Heart left ventricle (tissue), 16 donors: Measurements from ENCODE around the gene MAGEC2. TPM values are rescaled to one million over a fixed set of nuclear protein-coding genes. Genes with fewer than 3 reads are reported as not detected.

ENCODE experiments used
- ATAC-seq, 4 donors: fragments of 200-7000 bp; cut with Tn5 transposase; one replicate each; pipeline ENCODE4 v1.9.1; 2020 to 2022; ENCODE audit warnings: moderate library complexity in 4 of 4, mild to moderate bottlenecking in 3 of 4, moderate number of reproducible peaks in 1 of 4
- DNase-seq, 5 donors: peaks; one replicate each; pipeline ENCODE4 v3.0.0-alpha.2; 2020
- H3K27ac ChIP-seq, 12 donors: fragments of 200-600 bp; sonication (generic) in 4 of 12; one replicate each; pipeline versions ENCODE4 v1.5.0 to v1.8.0; 2016 to 2022; ENCODE audit warnings: mild to moderate bottlenecking in 2 of 12
- H3K27me3 ChIP-seq, 9 donors: fragments of 200-600 bp; sonication (generic) in 2 of 9; one replicate each; pipeline versions ENCODE4 v1.5.1 to v1.8.0; 2016 to 2022; ENCODE audit warnings: mild to moderate bottlenecking in 3 of 9
- H3K36me3 ChIP-seq, 9 donors: fragments of 200-600 bp; sonication (generic) in 2 of 9; one replicate each; pipeline versions ENCODE4 v1.5.0 to v1.8.0; 2018 to 2022; ENCODE audit warnings: mild to moderate bottlenecking in 2 of 9
- H3K4me1 ChIP-seq, 12 donors: fragments of 200-600 bp; sonication (generic) in 4 of 12; one replicate each; pipeline versions ENCODE4 v1.5.0 to v1.8.0; 2016 to 2022; ENCODE audit warnings: mild to moderate bottlenecking in 3 of 12
- H3K4me3 ChIP-seq, 12 donors: fragments of 200-600 bp; sonication (generic) in 4 of 12; one replicate each; pipeline versions ENCODE4 v1.5.0 to v1.8.0; 2017 to 2022; ENCODE audit warnings: mild to moderate bottlenecking in 9 of 12, moderate library complexity in 4 of 12
- H3K9me3 ChIP-seq, 12 donors: fragments of 200-600 bp; sonication (generic) in 4 of 12; one replicate each; pipeline versions ENCODE4 v1.5.0 to v1.8.0; 2016 to 2022; ENCODE audit warnings: mild to moderate bottlenecking in 1 of 12
- CTCF ChIP-seq, 12 donors: fragments of 200-600 bp; sonication (generic) in 4 of 12; IDR thresholded peaks; one replicate each; pipeline versions ENCODE4 v1.5.0 to v1.8.0; 2018 to 2022; ENCODE audit warnings: antibody characterized with exemption in 12 of 12, mild to moderate bottlenecking in 5 of 12
- POLR2A ChIP-seq, 2 donors: fragments of 450-650 bp; IDR thresholded peaks; one replicate each; pipeline ENCODE4 v1.6.1; 2017; ENCODE audit warnings: antibody characterized with exemption in 2 of 2, mild to moderate bottlenecking in 2 of 2, moderate library complexity in 2 of 2
- WGBS, 4 donors: extraction: QIAGEN DNeasy Blood & Tissue Kit in 2 of 4; methylation state at CpG; one replicate each; pipeline versions ENCODE4 v1.1.5 to v1.1.7; 2013 to 2018; 5-methylcytosine and 5-hydroxymethylcytosine counted together
- intact Hi-C, 10 donors: fragments of 100-400 bp; cut with DNase I; formaldehyde crosslinking; loops; one replicate each; pipeline versions ENCODE4 v1.11.1 to v1.14.2; 2022
- long read RNA-seq, 3 donors: library from polyadenylated mRNA; unstranded; transcript quantifications; one replicate each; pipeline ENCODE4 v2.0.0, GENCODE V29; 2020 to 2021
- polyA plus RNA-seq, 2 donors: library from polyadenylated mRNA; stranded (reverse); fragments of 200-250 nt; gene quantifications; one replicate each; pipeline ENCODE4 v1.2.3, GENCODE V29; 2013
- total RNA-seq, 9 donors: library from RNA; depleted of rRNA in 2 of 9; stranded (reverse); fragments of >200 nt in 2 of 9; fragmentation: NEBNext Ultra II Directional in 3 of 9; extraction: Animal tissue kit (Norgen Biotek cat#: 25700) in 3 of 9; gene quantifications; one replicate each; pipeline versions ENCODE4 v1.1.0 to v1.2.4, GENCODE V29; 2016 to 2023
- donor health status: ischemic (EF 13 %, LVEDD 7.1; RV severe dilation, severe dysfunction).
- donor health status: healthy with polysubstance abuse.
- donor health status: DM: no; HTN: yes; CAD: no.
- donor health status: DM: no; HTN: no; CAD: no.
- donor health status: ischemic (EF 25% LVEDD 6.9; RV normal size, moderate dysfunction).
- donor health status: ischemic (EF 25% LVEDD 5.7; RV mildly dilated, moderate dysfunction).
- donor health status: healthy.
- donor health status: DM: yes; HTN: yes; CAD: no.
- donor health status: ischemic (EF 35%, LVEDD 5.7; RV mildly dilated, moderate dysfunction).
- donor health status: nonischemic (EF 11% LVEDD 7.7; RV severe dilation, severe dysfunction).
- donor health status: DM: yes; HTN: yes; CAD: no.
- donor health status: PGD.
- donor health status: ischemic (EF 29% LVEDD 5.4; RV normal size, mild dysfunction).
- donor health status: nonischemic (EF 23%, LVEDD 6.1; RV moderate dilation, normal function).

MAGEC2 gene, protein sequence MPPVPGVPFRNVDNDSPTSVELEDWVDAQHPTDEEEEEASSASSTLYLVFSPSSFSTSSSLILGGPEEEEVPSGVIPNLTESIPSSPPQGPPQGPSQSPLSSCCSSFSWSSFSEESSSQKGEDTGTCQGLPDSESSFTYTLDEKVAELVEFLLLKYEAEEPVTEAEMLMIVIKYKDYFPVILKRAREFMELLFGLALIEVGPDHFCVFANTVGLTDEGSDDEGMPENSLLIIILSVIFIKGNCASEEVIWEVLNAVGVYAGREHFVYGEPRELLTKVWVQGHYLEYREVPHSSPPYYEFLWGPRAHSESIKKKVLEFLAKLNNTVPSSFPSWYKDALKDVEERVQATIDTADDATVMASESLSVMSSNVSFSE
- not detected for total RNA-seq
- not detected for polyA plus RNA-seq
- long read RNA-seq, donor 1: 0 reads
- long read RNA-seq, donor 2: 0 reads
- long read RNA-seq, donor 3: 0 reads

DNA sequence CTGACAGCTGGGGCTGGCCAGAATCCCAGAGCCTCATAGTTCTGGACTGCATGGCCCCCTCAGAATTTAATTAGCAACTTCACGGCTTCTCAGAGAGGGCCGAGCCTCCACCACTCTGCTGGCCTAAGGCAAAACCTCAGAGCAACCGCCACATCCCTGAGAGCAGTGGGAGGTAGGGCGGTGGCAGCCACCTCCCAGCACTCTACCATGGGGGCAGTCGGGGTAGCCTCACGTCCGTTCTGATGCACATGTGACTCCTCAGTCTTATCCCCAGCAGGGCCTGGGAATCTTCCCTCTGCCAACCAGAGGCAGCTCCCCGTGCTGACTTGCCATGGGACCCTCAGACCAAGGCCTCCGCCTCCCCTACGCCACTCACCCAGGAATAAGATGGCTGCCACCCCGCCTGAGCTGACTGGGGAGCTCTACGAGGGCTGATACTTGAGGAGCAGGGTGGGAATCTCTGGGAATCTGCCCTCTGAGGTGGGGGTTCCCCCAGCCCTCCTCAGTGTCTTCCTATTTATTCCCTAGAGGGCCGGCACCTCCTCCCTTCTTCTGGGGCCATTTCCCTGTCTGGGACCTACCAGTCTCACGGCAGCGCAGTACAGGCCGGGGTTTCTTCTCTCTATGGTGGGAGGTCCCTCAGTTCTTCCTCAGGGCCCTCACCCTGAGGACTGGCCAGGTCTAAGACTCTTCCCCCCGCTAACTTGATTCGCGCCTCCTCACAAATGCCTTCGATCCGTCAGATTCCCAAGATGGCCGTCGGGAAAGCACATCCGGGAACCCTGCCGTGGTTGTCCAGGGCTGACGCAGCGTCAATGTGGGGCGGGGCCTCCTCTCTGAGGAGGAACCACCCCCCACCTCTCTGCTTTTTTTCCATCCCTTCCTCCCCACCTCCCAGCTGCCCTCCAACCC, at the start of gene MAGEC2:
Gene MAGEC2 (minus strand): TSS at position 769 of the 912 bp plus-strand sequence. CDS start 1,303 bp downstream, outside the sequence.
- peak in 1 of 4 donors; percentile 18 for ATAC-seq
- no peaks in the 10 kb centered on the region for H3K27me3 ChIP-seq
- H3K36me3 ChIP-seq: no peaks in the 10 kb centered on the region
- 88 to 92% (median 89%) methylated on average over 26 to 28 of the region's 28 CpGs for WGBS, 4 donors
- no peaks in the 10 kb centered on the region for H3K4me1 ChIP-seq
- intact Hi-C loops: no loop called here
- no peak within 1 kb of the TSS for H3K4me3 ChIP-seq
- no peak within 1 kb of the TSS for H3K27ac ChIP-seq
- no peak for TF ChIP-seq POLR2A (IDR thresholded peaks at IDR 0.05)
- TF ChIP-seq CTCF (IDR thresholded peaks at IDR 0.05): no peak
- DNase-seq: no peak
- no peaks in the 10 kb centered on the region for H3K9me3 ChIP-seq

- H3K27ac ChIP-seq: no peak overlapping the region
- DNase-seq (no peak), ATAC-seq (no peak)
- intact Hi-C loops: no loop called here
- H3K36me3 ChIP-seq: no peaks in the 10 kb centered on the region
- WGBS, 4 donors: 65 to 73% (median 70%) methylated on average over 4 of the region's 4 CpGs
- H3K4me1 ChIP-seq: no peaks in the 10 kb centered on the region
- H3K27me3 ChIP-seq: no peaks in the 10 kb centered on the region
- no peak overlapping the region for H3K4me3 ChIP-seq
- no peak for TF ChIP-seq POLR2A (IDR thresholded peaks at IDR 0.05)
- TF ChIP-seq CTCF (IDR thresholded peaks at IDR 0.05): no peak
- no peaks in the 10 kb centered on the region for H3K9me3 ChIP-seq
Measured at GRCh38 chrX:142251680-142252079, 46.6 kb upstream of the MAGEC2 start.

- DNase-seq: no peak
- WGBS, 4 donors: 50 to 61% (median 59%) methylated on average over 4 of the region's 4 CpGs
- Histone ChIP-seq H3K36me3 (no peaks in the 10 kb centered on the region), H3K4me3 (no peak overlapping the region), H3K27me3 (no peaks in the 10 kb centered on the region), H3K27ac (no peak overlapping the region), H3K4me1 (no peaks in the 10 kb centered on the region), H3K9me3 (no peaks in the 10 kb centered on the region)
- no peak for ATAC-seq
- intact Hi-C loops: no loop called here
- TF ChIP-seq POLR2A (IDR thresholded peaks at IDR 0.05) (no peak), CTCF (IDR thresholded peaks at IDR 0.05) (no peak)
Measured at GRCh38 chrX:142251202-142251601, 46.1 kb upstream of the MAGEC2 start.

- H3K36me3 ChIP-seq: no peaks in the 10 kb centered on the region
- DNase-seq (no peak), ATAC-seq (no peak)
- H3K27me3 ChIP-seq: no peaks in the 10 kb centered on the region
- H3K4me1 ChIP-seq: no peaks in the 10 kb centered on the region
- WGBS, 4 donors: 61 to 81% (median 76%) methylated on average over 3 to 4 of the region's 4 CpGs
- H3K27ac ChIP-seq: no peak overlapping the region
- intact Hi-C loops: no loop called here
- no peaks in the 10 kb centered on the region for H3K9me3 ChIP-seq
- H3K4me3 ChIP-seq: no peak overlapping the region
- no peak for TF ChIP-seq POLR2A (IDR thresholded peaks at IDR 0.05)
- no peak for TF ChIP-seq CTCF (IDR thresholded peaks at IDR 0.05)
Measured at GRCh38 chrX:142250502-142250901, 45.4 kb upstream of the MAGEC2 start.
